Heart left ventricle (tissue), 16 donors: ENCODE data around the gene AHCYL2. TPM values are rescaled to one million over a fixed set of nuclear protein-coding genes. Genes with fewer than 3 reads are reported as not detected.

ENCODE experiments used
- ATAC-seq, 4 donors: fragments of 200-7000 bp; cut with Tn5 transposase; one replicate each; pipeline ENCODE4 v1.9.1; 2020 to 2022; ENCODE audit warnings: moderate library complexity in 4 of 4, mild to moderate bottlenecking in 3 of 4, moderate number of reproducible peaks in 1 of 4
- DNase-seq, 5 donors: peaks; one replicate each; pipeline ENCODE4 v3.0.0-alpha.2; 2020
- H3K27ac ChIP-seq, 12 donors: fragments of 200-600 bp; sonication (generic) in 4 of 12; one replicate each; pipeline versions ENCODE4 v1.5.0 to v1.8.0; 2016 to 2022; ENCODE audit warnings: mild to moderate bottlenecking in 2 of 12
- H3K27me3 ChIP-seq, 9 donors: fragments of 200-600 bp; sonication (generic) in 2 of 9; one replicate each; pipeline versions ENCODE4 v1.5.1 to v1.8.0; 2016 to 2022; ENCODE audit warnings: mild to moderate bottlenecking in 3 of 9
- H3K36me3 ChIP-seq, 9 donors: fragments of 200-600 bp; sonication (generic) in 2 of 9; one replicate each; pipeline versions ENCODE4 v1.5.0 to v1.8.0; 2018 to 2022; ENCODE audit warnings: mild to moderate bottlenecking in 2 of 9
- H3K4me1 ChIP-seq, 12 donors: fragments of 200-600 bp; sonication (generic) in 4 of 12; one replicate each; pipeline versions ENCODE4 v1.5.0 to v1.8.0; 2016 to 2022; ENCODE audit warnings: mild to moderate bottlenecking in 3 of 12
- H3K4me3 ChIP-seq, 12 donors: fragments of 200-600 bp; sonication (generic) in 4 of 12; one replicate each; pipeline versions ENCODE4 v1.5.0 to v1.8.0; 2017 to 2022; ENCODE audit warnings: mild to moderate bottlenecking in 9 of 12, moderate library complexity in 4 of 12
- H3K9me3 ChIP-seq, 12 donors: fragments of 200-600 bp; sonication (generic) in 4 of 12; one replicate each; pipeline versions ENCODE4 v1.5.0 to v1.8.0; 2016 to 2022; ENCODE audit warnings: mild to moderate bottlenecking in 1 of 12
- POLR2A ChIP-seq, 2 donors: fragments of 450-650 bp; IDR thresholded peaks; one replicate each; pipeline ENCODE4 v1.6.1; 2017; ENCODE audit warnings: antibody characterized with exemption in 2 of 2, mild to moderate bottlenecking in 2 of 2, moderate library complexity in 2 of 2
- WGBS, 4 donors: extraction: QIAGEN DNeasy Blood & Tissue Kit in 2 of 4; methylation state at CpG; one replicate each; pipeline versions ENCODE4 v1.1.5 to v1.1.7; 2013 to 2018; 5-methylcytosine and 5-hydroxymethylcytosine counted together
- intact Hi-C, 10 donors: fragments of 100-400 bp; cut with DNase I; formaldehyde crosslinking; loops; one replicate each; pipeline versions ENCODE4 v1.11.1 to v1.14.2; 2022
- polyA plus RNA-seq, 2 donors: library from polyadenylated mRNA; stranded (reverse); fragments of 200-250 nt; gene quantifications; one replicate each; pipeline ENCODE4 v1.2.3, GENCODE V29; 2013
- total RNA-seq, 9 donors: library from RNA; depleted of rRNA in 2 of 9; stranded (reverse); fragments of >200 nt in 2 of 9; fragmentation: NEBNext Ultra II Directional in 3 of 9; extraction: Animal tissue kit (Norgen Biotek cat#: 25700) in 3 of 9; gene quantifications; one replicate each; pipeline versions ENCODE4 v1.1.0 to v1.2.4, GENCODE V29; 2016 to 2023
- TF ChIP-seq, protein P1 (sequence below), 12 donors: fragments of 200-600 bp; sonication (generic) in 4 of 12; IDR thresholded peaks; one replicate each; pipeline versions ENCODE4 v1.5.0 to v1.8.0; 2018 to 2022; ENCODE audit warnings: antibody characterized with exemption in 12 of 12, mild to moderate bottlenecking in 5 of 12
- donor health status: ischemic (EF 13 %, LVEDD 7.1; RV severe dilation, severe dysfunction).
- donor health status: healthy with polysubstance abuse.
- donor health status: DM: no; HTN: yes; CAD: no.
- donor health status: DM: no; HTN: no; CAD: no.
- donor health status: ischemic (EF 25% LVEDD 6.9; RV normal size, moderate dysfunction).
- donor health status: ischemic (EF 25% LVEDD 5.7; RV mildly dilated, moderate dysfunction).
- donor health status: healthy.
- donor health status: DM: yes; HTN: yes; CAD: no.
- donor health status: ischemic (EF 35%, LVEDD 5.7; RV mildly dilated, moderate dysfunction).
- donor health status: nonischemic (EF 11% LVEDD 7.7; RV severe dilation, severe dysfunction).
- donor health status: DM: yes; HTN: yes; CAD: no.
- donor health status: PGD.
- donor health status: ischemic (EF 29% LVEDD 5.4; RV normal size, mild dysfunction).
- donor health status: nonischemic (EF 23%, LVEDD 6.1; RV moderate dilation, normal function).

The AHCYL2 gene
- total and polyA plus RNA-seq, 11 donors: 1.3 to 7.6 (median 6.2) TPM

DNA sequence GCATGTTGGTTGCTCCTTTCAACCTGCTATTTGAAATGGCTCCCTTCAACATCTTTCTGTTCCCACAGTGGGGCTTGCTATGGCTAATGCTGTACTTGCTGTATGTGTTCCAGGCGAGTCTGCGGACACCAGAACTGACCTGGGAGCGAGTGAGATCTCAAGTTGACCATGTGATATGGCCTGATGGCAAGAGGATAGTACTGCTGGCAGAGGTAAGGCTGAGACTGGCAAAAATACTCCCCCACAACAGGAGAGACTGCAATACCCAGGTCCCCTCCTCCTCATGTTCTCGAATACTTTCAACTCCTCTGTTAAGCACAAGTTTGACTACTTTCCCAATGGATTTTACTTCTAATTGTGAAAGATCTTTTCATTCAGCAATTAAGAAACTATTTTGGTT is 197.9 kb downstream of the AHCYL2 start:
- peaks cover 0 to 21% (median 0%) of the 10 kb centered on the region in 12 donors for H3K4me1 ChIP-seq
- intact Hi-C loops: no loop called here
- no peaks in the 10 kb centered on the region for H3K27me3 ChIP-seq
- H3K36me3 ChIP-seq: peaks cover 0 to 46% (median 16%) of the 10 kb centered on the region in 9 donors
- H3K27ac ChIP-seq: peak overlapping the region in 1 of 12 donors; percentile 55
- TF ChIP-seq, protein P1, sequence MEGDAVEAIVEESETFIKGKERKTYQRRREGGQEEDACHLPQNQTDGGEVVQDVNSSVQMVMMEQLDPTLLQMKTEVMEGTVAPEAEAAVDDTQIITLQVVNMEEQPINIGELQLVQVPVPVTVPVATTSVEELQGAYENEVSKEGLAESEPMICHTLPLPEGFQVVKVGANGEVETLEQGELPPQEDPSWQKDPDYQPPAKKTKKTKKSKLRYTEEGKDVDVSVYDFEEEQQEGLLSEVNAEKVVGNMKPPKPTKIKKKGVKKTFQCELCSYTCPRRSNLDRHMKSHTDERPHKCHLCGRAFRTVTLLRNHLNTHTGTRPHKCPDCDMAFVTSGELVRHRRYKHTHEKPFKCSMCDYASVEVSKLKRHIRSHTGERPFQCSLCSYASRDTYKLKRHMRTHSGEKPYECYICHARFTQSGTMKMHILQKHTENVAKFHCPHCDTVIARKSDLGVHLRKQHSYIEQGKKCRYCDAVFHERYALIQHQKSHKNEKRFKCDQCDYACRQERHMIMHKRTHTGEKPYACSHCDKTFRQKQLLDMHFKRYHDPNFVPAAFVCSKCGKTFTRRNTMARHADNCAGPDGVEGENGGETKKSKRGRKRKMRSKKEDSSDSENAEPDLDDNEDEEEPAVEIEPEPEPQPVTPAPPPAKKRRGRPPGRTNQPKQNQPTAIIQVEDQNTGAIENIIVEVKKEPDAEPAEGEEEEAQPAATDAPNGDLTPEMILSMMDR (IDR thresholded peaks at IDR 0.05): no peak
- TF ChIP-seq POLR2A (IDR thresholded peaks at IDR 0.05): no peak
- 83 to 89% (median 85%) methylated on average over 4 of the region's 4 CpGs for WGBS, 4 donors
- H3K4me3 ChIP-seq: no peak overlapping the region
- ATAC-seq: no peak
- DNase-seq: no peak
- H3K9me3 ChIP-seq: no peaks in the 10 kb centered on the region

DNA sequence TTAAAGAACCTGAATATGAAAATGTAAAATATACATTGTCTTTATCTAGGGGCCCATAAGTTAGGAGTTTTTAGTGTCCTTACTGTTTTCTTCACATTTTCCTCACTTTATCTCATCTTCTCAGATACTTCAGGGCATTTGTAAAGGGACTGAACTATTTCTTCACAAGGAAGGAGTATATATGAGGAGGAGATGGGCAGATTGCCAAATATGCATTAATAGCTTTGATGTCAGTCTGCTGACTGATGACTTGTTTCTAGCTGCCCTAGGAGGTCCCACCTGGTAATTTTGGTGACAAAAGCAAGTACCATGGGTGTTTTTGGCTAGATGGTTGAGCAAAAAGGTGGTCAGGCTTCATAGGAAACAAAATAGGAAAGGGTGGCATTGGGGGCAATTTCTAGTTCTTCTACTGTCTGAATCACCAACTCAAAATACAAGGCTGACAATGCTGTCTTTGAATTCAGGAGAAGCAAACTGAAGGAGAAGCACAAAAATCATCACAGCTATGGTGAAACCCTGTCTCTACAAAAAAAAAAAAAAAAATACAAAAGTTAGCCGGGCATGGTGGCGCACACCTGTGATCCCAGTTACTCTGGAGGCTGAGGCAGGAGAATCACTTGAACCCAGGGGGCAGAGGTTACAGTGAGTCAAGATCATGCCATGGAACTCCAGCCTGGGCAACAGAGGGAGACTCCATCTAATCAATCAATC is 199.0 kb downstream of the AHCYL2 start:
- no peak for TF ChIP-seq POLR2A (IDR thresholded peaks at IDR 0.05)
- TF ChIP-seq, protein P1 (IDR thresholded peaks at IDR 0.05): no peak
- Histone ChIP-seq H3K27ac (no peak overlapping the region), H3K9me3 (no peaks in the 10 kb centered on the region), H3K4me1 (peaks cover 0 to 21% (median 0%) of the 10 kb centered on the region in 12 donors), H3K4me3 (no peak overlapping the region), H3K27me3 (no peaks in the 10 kb centered on the region), H3K36me3 (peaks cover 0 to 46% (median 16%) of the 10 kb centered on the region in 9 donors)
- intact Hi-C loops: no loop called here
- WGBS, 4 donors: 96 to 100% (median 98%) methylated on average over 2 of the region's 2 CpGs
- DNase-seq (no peak), ATAC-seq (no peak)

DNA sequence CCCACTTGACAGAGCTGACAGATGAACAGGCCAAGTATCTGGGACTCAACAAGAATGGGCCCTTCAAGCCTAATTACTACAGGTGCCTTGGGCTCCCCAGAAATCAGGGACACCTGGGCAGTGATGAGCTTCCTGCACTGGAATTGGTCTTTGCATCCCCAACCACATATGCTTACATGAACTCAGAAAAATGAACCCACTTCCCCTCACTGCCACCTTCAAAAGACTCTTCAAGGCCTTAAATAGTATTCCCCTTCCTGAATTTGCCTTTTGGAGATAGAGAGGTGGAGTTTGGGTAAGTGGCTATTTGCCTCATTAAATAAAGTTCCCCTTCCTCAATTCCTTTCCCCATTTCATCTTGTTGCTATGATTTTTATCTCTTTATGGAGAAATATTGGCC is 201.7 kb downstream of the AHCYL2 start:
- ATAC-seq (no peak), DNase-seq (no peak)
- Histone ChIP-seq H3K36me3 (peaks cover 0 to 46% (median 16%) of the 10 kb centered on the region in 9 donors), H3K9me3 (no peaks in the 10 kb centered on the region), H3K4me1 (peaks cover 0 to 20% (median 0%) of the 10 kb centered on the region in 12 donors), H3K4me3 (no peak overlapping the region), H3K27me3 (no peaks in the 10 kb centered on the region), H3K27ac (no peak overlapping the region)
- intact Hi-C loops: no loop called here
- TF ChIP-seq, protein P1 (IDR thresholded peaks at IDR 0.05): no peak
- TF ChIP-seq POLR2A (IDR thresholded peaks at IDR 0.05): no peak

DNA sequence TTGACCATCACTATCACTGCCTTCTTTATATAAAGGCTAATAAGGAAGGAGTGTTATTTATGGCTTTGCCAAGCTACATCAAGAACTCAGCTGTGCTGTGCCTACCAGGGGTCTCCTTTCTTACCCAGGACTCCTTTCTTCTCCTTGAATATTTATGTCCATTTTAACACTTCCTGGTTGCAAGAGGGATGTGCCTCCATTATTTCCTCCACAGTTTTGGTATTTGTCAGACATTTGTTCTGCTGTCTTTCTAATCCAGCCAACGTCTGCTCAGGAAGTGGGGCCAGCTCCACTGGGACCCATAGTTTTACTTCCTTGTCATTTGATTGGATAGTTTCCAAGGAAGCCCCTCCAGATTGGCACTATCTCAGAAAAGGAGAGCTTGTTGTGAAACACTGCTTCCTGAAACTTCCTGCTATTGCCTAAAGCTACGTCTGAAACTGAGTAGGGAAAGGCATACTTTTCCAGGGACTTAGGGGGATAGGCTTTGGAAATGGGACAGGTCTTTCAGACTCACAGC is 202.8 kb downstream of the AHCYL2 start:
- DNase-seq (no peak), ATAC-seq (no peak)
- Histone ChIP-seq H3K4me1 (peaks cover 0 to 11% (median 0%) of the 10 kb centered on the region in 12 donors), H3K36me3 (peaks cover 0 to 44% (median 16%) of the 10 kb centered on the region in 9 donors), H3K27me3 (peaks cover 0 to 6% (median 0%) of the 10 kb centered on the region in 9 donors), H3K4me3 (no peak overlapping the region), H3K9me3 (no peaks in the 10 kb centered on the region), H3K27ac (no peak overlapping the region)
- intact Hi-C loops: no loop called here
- TF ChIP-seq, protein P1 (IDR thresholded peaks at IDR 0.05): no peak
- no peak for TF ChIP-seq POLR2A (IDR thresholded peaks at IDR 0.05)
- WGBS, 4 donors: 24 to 61% (median 48%) methylated on average over 2 of the region's 2 CpGs
